IMR-90 (cell line): ENCODE measurements around the gene VGLL2.

ENCODE experiments used
- CEBPB ChIP-seq: IDR thresholded peaks from 2 replicates; pipeline ENCODE4 v1.6.1; 2012; ENCODE audit warnings: low read depth, low read length, improper control_type of control experiment
- CHD1 ChIP-seq: IDR thresholded peaks from 2 replicates; pipeline ENCODE4 v1.6.1; 2012; ENCODE audit warnings: low read depth, low read length, improper control_type of control experiment
- CTCF ChIP-seq: conservative IDR thresholded peaks from 2 replicates; pipeline ENCODE4 v1.5.1; 2012; ENCODE audit warnings: mild to moderate bottlenecking, low read depth, low read length, improper control_type of control experiment
- ELK1 ChIP-seq: fragments of 150-350 bp; IDR thresholded peaks from 2 replicates; pipeline ENCODE4 v1.6.1; 2016; ENCODE audit warnings: low read depth, mild to moderate bottlenecking, low read length, moderate library complexity, borderline replicate concordance
- FOS ChIP-seq: fragments of 150-350 bp; IDR thresholded peaks from 2 replicates; pipeline ENCODE4 v1.6.1; 2016; ENCODE audit warnings: low read depth, low read length
- MAFK ChIP-seq: IDR thresholded peaks from 2 replicates; pipeline ENCODE4 v1.6.1; 2012; ENCODE audit warnings: low read depth, low read length, improper control_type of control experiment
- MXI1 ChIP-seq: IDR thresholded peaks from 2 replicates; pipeline ENCODE4 v1.6.1; 2012; ENCODE audit warnings: low read depth, mild to moderate bottlenecking, low read length, moderate library complexity, borderline replicate concordance
- POLR2A ChIP-seq: IDR thresholded peaks from 2 replicates; pipeline ENCODE4 v1.6.1; 2012; ENCODE audit warnings: mild to moderate bottlenecking, low read depth, low read length
- RAD21 ChIP-seq: IDR thresholded peaks from 2 replicates; pipeline ENCODE4 v1.6.1; 2012; ENCODE audit warnings: low read length, improper control_type of control experiment
- RCOR1 ChIP-seq: IDR thresholded peaks from 2 replicates; pipeline ENCODE4 v1.6.1; 2012; ENCODE audit warnings: mild to moderate bottlenecking, low read length, improper control_type of control experiment; ENCODE audit not compliant: insufficient replicate concordance
- RFX5 ChIP-seq: IDR thresholded peaks from 2 replicates; pipeline ENCODE4 v1.8.0; 2012; ENCODE audit warnings: low read depth, mild to moderate bottlenecking, low read length, moderate library complexity
- SMC3 ChIP-seq: fragments of 150-350 bp; IDR thresholded peaks from 2 replicates; pipeline ENCODE4 v1.6.1; 2016; ENCODE audit warnings: low read depth, mild to moderate bottlenecking, antibody characterized with exemption, low read length, moderate library complexity
- USF2 ChIP-seq: fragments of 150-350 bp; IDR thresholded peaks from 2 replicates; pipeline ENCODE4 v1.6.1; 2017; ENCODE audit warnings: mild to moderate bottlenecking, antibody characterized with exemption, low read length, low read depth

DNA sequence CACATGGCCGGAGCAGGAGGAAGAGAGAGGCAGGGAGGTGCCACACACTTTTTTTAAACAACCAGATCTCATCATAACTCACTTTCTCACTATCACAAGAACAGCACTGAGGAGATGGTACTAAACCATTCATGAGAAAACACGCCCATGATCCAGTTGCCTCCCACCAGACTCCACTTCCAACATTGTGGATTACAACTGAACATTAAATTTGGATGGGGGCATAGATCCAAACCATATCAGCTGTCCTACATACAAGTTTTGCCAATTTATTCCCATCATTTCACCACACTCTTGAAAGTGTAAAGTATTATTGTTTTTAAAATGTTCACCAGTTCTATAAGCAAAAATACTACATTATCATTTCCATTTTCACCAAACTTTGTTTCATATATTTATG, 33.9 kb upstream of the VGLL2 start:
- no peak for TF ChIP-seq RFX5
- TF ChIP-seq POLR2A: no peak
- no peak for TF ChIP-seq CTCF
- TF ChIP-seq USF2: no peak
- TF ChIP-seq MXI1: no peak
- TF ChIP-seq FOS: no peak
- no peak for TF ChIP-seq SMC3
- no peak for TF ChIP-seq CHD1
- TF ChIP-seq MAFK: no peak
- TF ChIP-seq RAD21: no peak
- TF ChIP-seq ELK1: no peak
- TF ChIP-seq RCOR1: no peak
- no peak for TF ChIP-seq CEBPB
